DMS 273 (cell line): Measurements from ENCODE around the gene ERCC2.

Experiments used
- DNase-seq: peaks from one replicate; lab custom pipeline; 2025; ENCODE audit not compliant: unreplicated experiment; lab: John Stamatoyannopoulos, UW

Gene ERCC2

GRCh38 chr19:45402298-45403061, 32.1 kb upstream of the ERCC2 start:
- no peak for DNase-seq

GRCh38 chr19:45401815-45402214, 31.4 kb upstream of the ERCC2 start:
- DNase-seq, result no peak

- peak; percentile 68 for DNase-seq
Observed at GRCh38 chr19:45400192-45400591, 29.8 kb upstream of the ERCC2 start.

- no peak for DNase-seq
Observed at GRCh38 chr19:45395821-45396617, 25.6 kb upstream of the ERCC2 start.

- no peak for DNase-seq
Observed at GRCh38 chr19:45391871-45392665, 21.7 kb upstream of the ERCC2 start.

GRCh38 chr19:45391346-45391745, 21.0 kb upstream of the ERCC2 start:
- DNase-seq, result peak; percentile 72

- peak; percentile 68 for DNase-seq
Observed at GRCh38 chr19:45385392-45386221, 15.2 kb upstream of the ERCC2 start.

GRCh38 chr19:45382426-45382825, 12.1 kb upstream of the ERCC2 start:
- no peak for DNase-seq

GRCh38 chr19:45380107-45380506, 9.7 kb upstream of the ERCC2 start:
- no peak for DNase-seq

GRCh38 chr19:45376045-45376724, 5.8 kb upstream of the ERCC2 start:
- no peak for DNase-seq

- DNase-seq, result no peak
Observed at GRCh38 chr19:45368737-45369340, 1.5 kb downstream of the ERCC2 start.

GRCh38 chr19:45368127-45368526, 2.2 kb downstream of the ERCC2 start:
- DNase-seq, result no peak

GRCh38 chr19:45364696-45365095, 5.7 kb downstream of the ERCC2 start:
- no peak for DNase-seq

GRCh38 chr19:45363861-45364459, 6.4 kb downstream of the ERCC2 start:
- no peak for DNase-seq

GRCh38 chr19:45362291-45362690, 8.1 kb downstream of the ERCC2 start:
- DNase-seq, result no peak

GRCh38 chr19:45361608-45362007, 8.8 kb downstream of the ERCC2 start:
- DNase-seq, result no peak

GRCh38 chr19:45358213-45358792, 12.1 kb downstream of the ERCC2 start:
- no peak for DNase-seq

- no peak for DNase-seq
Observed at GRCh38 chr19:45357445-45357783, 13.0 kb downstream of the ERCC2 start.
